Glutamatergic neuron (in vitro differentiated cells): Measurements from ENCODE around the gene KIAA1217. TPM values are rescaled to one million over a fixed set of nuclear protein-coding genes. Genes with fewer than 3 reads are reported as not detected.
"Not testable (repeated sequence)": the region's sequence is repeated elsewhere in the genome, so short reads cannot be mapped to it uniquely, and the experiment has no call there.

Source experiments
- DNase-seq: peaks from one replicate; pipeline ENCODE4 v3.0.0; 2022
- H3K27ac Mint-ChIP-seq: one replicate; pipeline ENCODE4 v1.8.0; 2020; ENCODE audit warnings: mild to moderate bottlenecking, mixed read lengths, inconsistent platforms; ENCODE audit not compliant: unreplicated experiment
- H3K27me3 Mint-ChIP-seq: one replicate; pipeline ENCODE4 v1.8.0; 2020; ENCODE audit warnings: mild to moderate bottlenecking, moderate library complexity, mixed read lengths, inconsistent platforms; ENCODE audit not compliant: unreplicated experiment
- H3K36me3 Mint-ChIP-seq: one replicate; pipeline ENCODE4 v1.8.0; 2020; ENCODE audit warnings: mild to moderate bottlenecking, mixed read lengths, inconsistent platforms; ENCODE audit not compliant: unreplicated experiment
- H3K4me1 Mint-ChIP-seq: one replicate; pipeline ENCODE4 v1.8.0; 2020; ENCODE audit warnings: mild to moderate bottlenecking, low read depth, mixed read lengths, inconsistent platforms; ENCODE audit not compliant: unreplicated experiment
- H3K4me3 Mint-ChIP-seq: one replicate; pipeline ENCODE4 v1.8.0; 2020; ENCODE audit warnings: mild to moderate bottlenecking, mixed read lengths, inconsistent platforms; ENCODE audit not compliant: unreplicated experiment
- H3K9me3 Mint-ChIP-seq: one replicate; pipeline ENCODE4 v1.8.0; 2020; ENCODE audit warnings: mild to moderate bottlenecking, moderate library complexity, mixed read lengths, inconsistent platforms; ENCODE audit not compliant: unreplicated experiment
- CTCF ChIP-seq: fragments of 200-600 bp; sonication (generic); IDR thresholded peaks from one replicate; pipeline ENCODE4 v1.5.0; 2021; ENCODE audit not compliant: partially characterized antibody, unreplicated experiment
- total RNA-seq: library from RNA; stranded (reverse); fragmentation: NEBNext Ultra II Directional; extraction: Animal tissue kit (Norgen Biotek cat#: 25700); gene quantifications from one replicate; pipeline ENCODE4 v1.2.1, GENCODE V29; 2021; ENCODE audit not compliant: unreplicated experiment

KIAA1217 gene
- total RNA-seq, 1 donor from 2014 or later = 4.4 TPM

GRCh38 chr10:24479806-24480205 is 270.9 kb downstream of the KIAA1217 start:
- no peak for DNase-seq
- H3K27ac Mint-ChIP-seq = no peak overlapping the region
- peaks cover 5% of the 10 kb centered on the region for H3K4me1 Mint-ChIP-seq
- H3K36me3 Mint-ChIP-seq = peaks cover 8% of the 10 kb centered on the region
- TF ChIP-seq CTCF = no peak
- H3K27me3 Mint-ChIP-seq = no peaks in the 10 kb centered on the region
- no peaks in the 10 kb centered on the region for H3K9me3 Mint-ChIP-seq
- H3K4me3 Mint-ChIP-seq = no peak overlapping the region

GRCh38 chr10:24480447-24480846 is 271.5 kb downstream of the KIAA1217 start:
- Mint-ChIP-seq H3K27me3 (no peaks in the 10 kb centered on the region), H3K4me1 (peaks cover 5% of the 10 kb centered on the region), H3K36me3 (peaks cover 8% of the 10 kb centered on the region), H3K4me3 (no peak overlapping the region), H3K27ac (no peak overlapping the region), H3K9me3 (no peaks in the 10 kb centered on the region)
- DNase-seq = no peak
- no peak for TF ChIP-seq CTCF

GRCh38 chr10:24481241-24481640 is 272.3 kb downstream of the KIAA1217 start:
- Mint-ChIP-seq H3K9me3 (no peaks in the 10 kb centered on the region), H3K36me3 (peaks cover 8% of the 10 kb centered on the region), H3K27ac (no peak overlapping the region), H3K4me1 (peaks cover 5% of the 10 kb centered on the region), H3K4me3 (no peak overlapping the region), H3K27me3 (no peaks in the 10 kb centered on the region)
- TF ChIP-seq CTCF = no peak
- DNase-seq = no peak

GRCh38 chr10:24482713-24483112 is 273.8 kb downstream of the KIAA1217 start:
- not testable (repeated sequence) for DNase-seq, H3K4me3 Mint-ChIP-seq, H3K4me1 Mint-ChIP-seq, H3K27ac Mint-ChIP-seq, H3K9me3 Mint-ChIP-seq, H3K27me3 Mint-ChIP-seq
- peaks cover 18% of the 10 kb centered on the region for H3K36me3 Mint-ChIP-seq

- TF ChIP-seq CTCF = no peak
- Mint-ChIP-seq H3K27me3 (peaks cover 3% of the 10 kb centered on the region), H3K9me3 (peaks cover 3% of the 10 kb centered on the region), H3K4me1 (peaks cover 5% of the 10 kb centered on the region), H3K36me3 (peaks cover 18% of the 10 kb centered on the region), H3K27ac (no peak overlapping the region), H3K4me3 (no peak overlapping the region)
- DNase-seq = no peak
These were observed 274.8 kb downstream of the KIAA1217 start for GRCh38 chr10:24483701-24484100.

GRCh38 chr10:24484771-24485170 is 275.8 kb downstream of the KIAA1217 start:
- TF ChIP-seq CTCF = no peak
- Mint-ChIP-seq H3K36me3 (peaks cover 10% of the 10 kb centered on the region), H3K4me3 (no peak overlapping the region), H3K4me1 (peaks cover 5% of the 10 kb centered on the region), H3K27ac (no peak overlapping the region), H3K9me3 (peaks cover 3% of the 10 kb centered on the region), H3K27me3 (peaks cover 3% of the 10 kb centered on the region)
- no peak for DNase-seq
